SU-DHL-6 (cell line): ENCODE results near the gene DNMT1.

Experiments
- H2AFZ ChIP-seq: fragments of 200-600 bp; sonication (generic); 2 replicates; pipeline ENCODE4 v1.6.1; 2014; ENCODE audit warnings: low read depth, mild to moderate bottlenecking, moderate library complexity, mixed read lengths, antibody characterized with exemption, low read length; ENCODE audit not compliant: severe bottlenecking
- H3F3A ChIP-seq: fragments of 200-600 bp; shearing (Covaris generic); 2 replicates; pipeline ENCODE4 v1.6.0; 2016; ENCODE audit warnings: antibody characterized with exemption, mild to moderate bottlenecking; ENCODE audit not compliant: insufficient read depth
- H3K27ac ChIP-seq: fragments of 200-600 bp; sonication (generic); 2 replicates; pipeline ENCODE4 v1.5.1; 2016; ENCODE audit warnings: low read depth, mild to moderate bottlenecking, low read length, moderate library complexity, mixed read lengths
- H3K27me3 ChIP-seq: fragments of 200-600 bp; sonication (generic), shearing (Covaris generic); 2 replicates; pipeline ENCODE4 v1.6.0; 2014; ENCODE audit warnings: mild to moderate bottlenecking, low read length
- H3K36me3 ChIP-seq: fragments of 200-600 bp; sonication (generic); 2 replicates; pipeline ENCODE4 v1.6.1; 2014; ENCODE audit warnings: mild to moderate bottlenecking, low read length, mixed read lengths
- H3K4me2 ChIP-seq: fragments of 300-600, 200-600 bp; shearing (Covaris generic), sonication (generic); 2 replicates; pipeline ENCODE4 v1.6.0; 2014; ENCODE audit warnings: low read length, low read depth, mild to moderate bottlenecking; ENCODE audit not compliant: poor library complexity, severe bottlenecking
- H3K4me3 ChIP-seq: fragments of 200-600 bp; sonication (generic); 2 replicates; pipeline ENCODE4 v1.5.1; 2014; ENCODE audit warnings: antibody characterized with exemption, low read length, mild to moderate bottlenecking, mixed read lengths; ENCODE audit not compliant: insufficient read depth, poor library complexity, severe bottlenecking
- H3K79me2 ChIP-seq: fragments of 200-600 bp; sonication (generic); 2 replicates; pipeline ENCODE4 v1.6.1; 2014; ENCODE audit warnings: mild to moderate bottlenecking, low read length, moderate library complexity; ENCODE audit not compliant: insufficient read depth
- H3K9ac ChIP-seq: fragments of 200-600 bp; sonication (generic); 2 replicates; pipeline ENCODE4 v1.7.0; 2014; ENCODE audit warnings: mild to moderate bottlenecking, low read length
- H3K9me2 ChIP-seq: fragments of 200-600 bp; sonication (generic); replicated peaks from 2 replicates; pipeline ENCODE4 v1.6.1; 2014; ENCODE audit warnings: low read length; ENCODE audit not compliant: insufficient read depth
- H3K9me3 ChIP-seq: fragments of 200-600 bp; sonication (generic); 2 replicates; pipeline ENCODE4 v1.6.1; 2014; ENCODE audit warnings: low read length, mixed read lengths; ENCODE audit not compliant: insufficient read depth
- H4K20me1 ChIP-seq: fragments of 200-600 bp; sonication (generic); 2 replicates; pipeline ENCODE4 v1.6.1; 2014; ENCODE audit warnings: low read depth, mild to moderate bottlenecking, antibody characterized with exemption, low read length, moderate library complexity, mixed read lengths
- CTCF ChIP-seq: fragments of 200-600 bp; sonication (generic); IDR thresholded peaks from one replicate; pipeline ENCODE4 v1.5.1; 2017; ENCODE audit warnings: antibody characterized with exemption, mild to moderate bottlenecking, low read length, moderate library complexity; ENCODE audit not compliant: insufficient read depth, poor library complexity, severe bottlenecking
- EZH2phosphoT487 ChIP-seq: fragments of 200-600 bp; sonication (generic), shearing (Covaris generic); conservative IDR thresholded peaks from 2 replicates; pipeline ENCODE4 v1.6.1; 2018; ENCODE audit warnings: mild to moderate bottlenecking, antibody characterized with exemption, low read length, moderate library complexity, mixed read lengths

DNMT1 gene

GRCh38 chr19:10109528-10109927 is 85.2 kb downstream of the DNMT1 start:
- Histone ChIP-seq H3K36me3 (no peaks in the 10 kb centered on the region; the same call in 1 of the 2 replicates), H3K4me2 (no peak overlapping the region), H3K4me3 (no peak overlapping the region), H3K27me3 (no peaks in the 10 kb centered on the region), H3K27ac (no peak overlapping the region), H3F3A (peaks cover 22% of the 10 kb centered on the region), H3K9me2 (no peaks in the 10 kb centered on the region), H3K79me2 (peaks cover 19% of the 10 kb centered on the region), H3K9ac (no peak overlapping the region), H3K9me3 (no peaks in the 10 kb centered on the region), H4K20me1 (no peaks in the 10 kb centered on the region), H2AFZ (no peak overlapping the region)
- no peak for TF ChIP-seq CTCF
- TF ChIP-seq EZH2phosphoT487 = no peak

- Histone ChIP-seq H3K9me2 (no peaks in the 10 kb centered on the region), H3K27me3 (no peaks in the 10 kb centered on the region), H2AFZ (no peak overlapping the region), H3K9ac (peak overlapping the region; percentile 94; the same call in 1 of the 2 replicates), H3K4me3 (no peak overlapping the region), H3K27ac (no peak overlapping the region), H3K4me2 (peak overlapping the region; percentile 91), H3K79me2 (peaks cover 19% of the 10 kb centered on the region), H4K20me1 (no peaks in the 10 kb centered on the region), H3F3A (peaks cover 25% of the 10 kb centered on the region), H3K9me3 (no peaks in the 10 kb centered on the region), H3K36me3 (no peaks in the 10 kb centered on the region; the same call in 1 of the 2 replicates)
- TF ChIP-seq EZH2phosphoT487 = no peak
Measured at GRCh38 chr19:10107817-10108367, 86.9 kb downstream of the DNMT1 start.

GRCh38 chr19:10107254-10107653 is 87.5 kb downstream of the DNMT1 start:
- H3K4me2 ChIP-seq = peak overlapping the region; percentile 91
- peak overlapping the region; percentile 42 for H3K27ac ChIP-seq
- peak overlapping the region; percentile 94 for H3K9ac ChIP-seq
- H4K20me1 ChIP-seq = no peaks in the 10 kb centered on the region
- H3K79me2 ChIP-seq = peaks cover 19% of the 10 kb centered on the region
- H3K9me2 ChIP-seq = no peaks in the 10 kb centered on the region
- no peaks in the 10 kb centered on the region for H3K27me3 ChIP-seq
- H3F3A ChIP-seq = peaks cover 24% of the 10 kb centered on the region
- TF ChIP-seq CTCF (no peak), EZH2phosphoT487 (no peak)
- H3K36me3 ChIP-seq = no peaks in the 10 kb centered on the region; the same call in 1 of the 2 replicates
- no peaks in the 10 kb centered on the region for H3K9me3 ChIP-seq
- H2AFZ ChIP-seq = no peak overlapping the region
- peak overlapping the region; percentile 98 for H3K4me3 ChIP-seq
